ENCODE measurements around the gene SLC16A9.
"Not testable (repeated sequence)": the region's sequence is repeated elsewhere in the genome, so short reads cannot be mapped to it uniquely, and the experiment has no call there.

Gene SLC16A9

GRCh38 chr10:59675812-59676211, 33.8 kb downstream of the SLC16A9 start:
- DNase-seq (ENCODE audit: low read depth) = no peak

- no peak for DNase-seq (ENCODE audit: low read depth)
These were observed 35.3 kb downstream of the SLC16A9 start for GRCh38 chr10:59674215-59674836.

- no peak for DNase-seq (ENCODE audit: low read depth)
These were observed 37.3 kb downstream of the SLC16A9 start for GRCh38 chr10:59672150-59672875.

- DNase-seq (ENCODE audit: low read depth) = no peak
These were observed 39.4 kb downstream of the SLC16A9 start for GRCh38 chr10:59670269-59670668.

DNA sequence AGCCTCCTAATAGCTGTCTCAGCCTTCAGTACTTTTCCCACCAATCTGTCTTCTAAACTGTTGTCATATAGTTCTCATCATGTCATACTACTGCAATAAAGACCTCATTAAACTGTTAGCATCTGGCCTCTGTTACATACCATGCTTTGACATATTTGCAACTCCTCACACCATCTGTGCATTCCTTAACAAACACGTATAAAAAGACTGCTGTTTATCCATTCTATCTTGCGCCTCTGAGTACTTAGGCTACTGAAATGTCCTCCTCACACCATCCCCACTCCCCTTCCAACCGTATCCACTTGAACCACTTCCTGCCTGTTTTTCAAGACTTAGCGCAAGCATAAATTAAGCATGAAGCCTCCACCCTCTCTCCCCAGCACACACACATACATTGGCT, 41.6 kb downstream of the SLC16A9 start:
- DNase-seq (ENCODE audit: low read depth) = no peak

DNA sequence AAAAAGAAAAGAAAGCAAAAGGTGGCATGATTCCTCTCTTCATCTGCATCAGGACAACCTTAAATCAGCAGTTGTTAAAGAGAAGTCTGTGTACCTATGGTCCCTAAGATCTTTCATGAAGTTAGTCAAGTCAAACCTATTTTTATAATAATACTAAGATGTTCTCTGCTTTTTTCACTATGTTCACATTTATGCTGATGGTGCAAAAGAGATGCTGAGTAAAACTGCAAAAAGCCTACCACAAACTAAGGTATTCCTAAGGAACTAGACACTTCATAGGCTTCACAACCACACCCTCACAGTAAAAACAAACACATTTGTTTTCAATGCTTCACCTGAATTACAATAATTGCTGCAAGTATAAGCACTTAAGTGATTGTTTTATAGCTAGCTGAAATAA, 43.3 kb downstream of the SLC16A9 start:
- no peak for DNase-seq (ENCODE audit: low read depth)

DNA sequence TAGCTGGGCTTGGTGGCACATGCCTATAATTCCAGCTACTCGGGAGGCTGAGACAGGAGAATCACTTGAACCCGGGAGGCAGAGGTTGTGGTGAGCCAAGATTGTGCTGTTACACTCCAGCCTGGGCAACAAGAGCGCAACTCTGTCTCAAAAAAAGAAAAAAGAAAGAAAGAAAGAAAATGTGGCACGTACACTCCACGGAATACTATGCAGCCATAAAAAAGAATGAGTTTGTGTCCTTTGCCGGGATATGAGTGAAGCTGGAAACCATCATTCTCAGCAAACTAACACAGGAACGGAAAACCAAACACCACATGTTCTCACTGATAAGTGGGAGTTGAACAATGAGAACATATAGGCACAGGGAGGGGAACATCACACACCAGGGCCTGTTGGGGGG, 46.4 kb downstream of the SLC16A9 start:
- DNase-seq (ENCODE audit: low read depth) = not testable (repeated sequence)

GRCh38 chr10:59657724-59658123, 51.9 kb downstream of the SLC16A9 start:
- DNase-seq (ENCODE audit: low read depth) = no peak

- no peak for DNase-seq (ENCODE audit: low read depth)
These were observed 54.3 kb downstream of the SLC16A9 start for GRCh38 chr10:59655309-59655708.

GRCh38 chr10:59654007-59654406, 55.6 kb downstream of the SLC16A9 start:
- no peak for DNase-seq (ENCODE audit: low read depth)

DNA sequence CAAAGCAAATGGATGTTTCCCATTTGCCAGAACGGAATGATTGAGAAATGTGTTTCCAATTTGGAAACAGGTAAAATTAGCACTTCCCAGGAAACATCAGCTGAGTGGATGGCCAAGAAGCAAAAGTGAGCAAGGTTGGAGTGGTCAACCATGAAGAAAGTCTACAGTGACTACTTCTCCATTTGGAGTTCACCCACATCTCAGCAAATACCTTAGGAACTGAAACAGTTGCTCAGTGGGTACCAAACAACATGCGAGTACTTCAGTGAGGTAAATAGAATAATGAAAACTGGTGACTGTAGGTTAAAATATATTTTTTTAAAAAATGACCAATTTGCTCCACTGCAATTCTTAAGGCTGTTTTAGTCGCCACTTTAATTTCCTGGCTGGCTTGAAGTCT, 57.7 kb downstream of the SLC16A9 start:
- DNase-seq (ENCODE audit: low read depth) = no peak

DNA sequence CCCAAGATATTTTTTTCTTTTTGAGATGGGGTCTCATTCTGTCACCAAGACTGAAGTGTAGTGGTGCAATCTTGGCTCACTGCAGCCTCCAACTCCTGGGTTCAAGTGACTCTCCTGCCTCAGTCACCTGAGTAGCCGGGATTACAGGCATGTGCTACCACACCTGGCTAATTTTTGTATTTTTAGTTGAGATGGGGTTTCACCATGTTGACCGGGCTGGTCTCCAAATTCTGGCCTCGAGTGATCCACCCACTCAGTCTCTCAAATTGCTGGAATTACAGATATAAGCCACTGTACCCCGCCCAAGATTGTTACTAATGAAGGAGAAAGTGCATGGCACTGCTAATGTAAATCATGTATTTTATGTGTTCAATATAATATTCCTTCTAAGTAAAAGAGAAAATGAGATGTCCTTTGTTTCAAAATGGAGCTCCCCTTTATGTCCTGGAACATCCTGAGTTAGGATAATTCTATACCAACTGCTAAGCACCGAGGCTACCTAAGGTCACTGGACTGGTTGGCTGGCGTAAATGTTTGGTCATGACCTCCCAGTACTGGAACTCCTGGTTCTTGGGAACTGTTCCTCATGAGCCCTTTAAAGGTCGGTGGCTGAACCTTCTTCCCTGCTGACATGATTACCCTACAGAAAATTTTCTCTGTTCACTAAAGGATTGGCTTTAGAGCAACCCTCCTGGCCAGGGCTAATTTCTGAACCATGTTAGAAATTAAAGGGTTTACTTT, 59.9 kb downstream of the SLC16A9 start:
- no peak for DNase-seq (ENCODE audit: low read depth)

GRCh38 chr10:59648711-59649201, 60.9 kb downstream of the SLC16A9 start:
- DNase-seq (ENCODE audit: low read depth) = no peak

DNA sequence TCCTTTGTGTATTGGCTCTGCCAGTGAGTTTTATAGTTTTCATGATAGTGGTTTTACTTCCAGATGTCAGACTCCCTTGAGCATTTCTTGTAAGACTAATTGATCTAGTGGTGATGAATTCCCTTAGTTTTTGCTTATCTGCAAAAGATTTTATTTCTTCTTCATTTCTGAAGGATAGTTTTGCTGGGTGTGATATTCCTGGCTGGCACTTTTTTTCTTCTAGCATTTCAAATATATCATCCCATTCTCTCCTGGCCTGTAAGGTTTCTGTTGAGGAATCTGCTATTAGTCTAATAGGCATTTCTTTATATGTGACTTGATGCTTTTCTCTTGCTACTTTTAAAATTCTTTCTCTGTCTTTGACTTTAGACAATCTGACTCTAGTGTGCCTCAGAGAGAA, 64.8 kb downstream of the SLC16A9 start:
- DNase-seq (ENCODE audit: low read depth) = no peak

DNA sequence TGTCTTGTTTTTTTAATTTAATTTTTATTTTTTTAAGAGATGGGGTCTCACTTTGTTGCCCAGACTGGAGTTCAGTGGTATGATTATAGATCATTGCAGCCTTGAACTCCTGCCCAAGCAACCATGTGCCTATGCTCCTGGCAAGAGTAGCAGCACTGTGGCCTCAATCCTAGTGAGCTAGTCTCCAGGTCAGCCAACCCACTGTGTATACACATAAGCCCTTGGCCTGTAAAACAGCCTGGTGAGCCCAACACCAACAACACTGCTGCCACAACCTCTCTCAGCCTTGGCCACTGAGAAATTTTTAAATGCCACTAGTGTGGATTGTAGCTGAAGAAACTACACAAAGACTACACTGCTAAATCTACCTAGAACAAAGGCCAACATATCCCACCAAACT, 68.0 kb downstream of the SLC16A9 start:
- not testable (repeated sequence) for DNase-seq (ENCODE audit: low read depth)

DNA sequence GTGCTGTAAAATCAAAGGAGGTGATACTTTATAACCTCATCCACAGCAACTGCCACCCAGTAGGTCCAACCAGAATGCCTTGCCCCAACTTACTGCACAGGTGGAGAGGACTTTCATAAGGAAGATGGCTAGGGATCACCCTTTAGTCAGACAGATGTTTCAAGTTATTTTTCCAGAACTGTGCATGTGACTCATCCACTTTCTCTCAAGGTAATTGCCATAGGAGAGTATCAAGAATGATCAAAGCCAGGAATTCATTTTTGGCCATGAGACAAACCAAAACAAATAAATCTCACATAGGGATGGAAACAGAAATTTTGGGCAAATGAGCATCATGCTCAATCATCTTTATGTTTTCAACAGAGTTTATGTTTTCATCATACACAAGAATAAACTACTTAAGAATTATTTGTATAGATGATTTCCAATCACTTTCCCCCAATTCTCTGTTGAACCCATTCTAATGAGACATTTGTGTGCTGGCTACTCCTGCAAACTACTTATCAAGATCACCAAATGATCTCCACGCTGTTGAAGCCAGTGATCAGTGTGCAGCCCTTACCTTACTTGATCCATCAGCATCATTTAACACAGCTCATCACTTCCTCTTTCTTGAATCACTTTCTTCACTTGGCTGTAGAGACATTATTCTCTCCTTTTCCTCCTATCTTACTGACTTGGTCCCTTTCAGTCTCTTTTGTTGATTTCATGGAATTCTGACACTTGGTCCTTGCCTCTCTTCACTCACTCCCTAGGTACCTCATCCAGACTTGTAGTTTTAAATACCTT, 74.0 kb downstream of the SLC16A9 start:
- DNase-seq (ENCODE audit: low read depth) = no peak

DNA sequence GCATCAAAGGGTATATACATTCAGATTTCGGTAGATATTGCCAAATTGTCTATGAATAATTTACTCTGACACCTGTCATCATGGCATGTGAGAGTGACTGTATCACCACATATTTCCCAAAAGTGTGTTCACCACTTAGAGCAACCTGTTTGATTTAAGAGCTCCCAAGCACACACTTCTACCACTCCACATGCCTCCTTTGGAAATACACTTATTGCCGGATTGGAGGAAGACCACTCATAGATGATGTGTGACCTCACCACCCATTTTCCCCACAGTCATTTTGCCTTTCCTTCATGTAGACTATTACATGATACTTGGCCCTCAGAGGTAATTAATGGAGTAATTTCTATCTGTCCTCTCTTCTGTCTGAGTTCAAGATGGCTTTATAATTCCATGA, 75.5 kb downstream of the SLC16A9 start:
- DNase-seq (ENCODE audit: low read depth) = no peak

DNA sequence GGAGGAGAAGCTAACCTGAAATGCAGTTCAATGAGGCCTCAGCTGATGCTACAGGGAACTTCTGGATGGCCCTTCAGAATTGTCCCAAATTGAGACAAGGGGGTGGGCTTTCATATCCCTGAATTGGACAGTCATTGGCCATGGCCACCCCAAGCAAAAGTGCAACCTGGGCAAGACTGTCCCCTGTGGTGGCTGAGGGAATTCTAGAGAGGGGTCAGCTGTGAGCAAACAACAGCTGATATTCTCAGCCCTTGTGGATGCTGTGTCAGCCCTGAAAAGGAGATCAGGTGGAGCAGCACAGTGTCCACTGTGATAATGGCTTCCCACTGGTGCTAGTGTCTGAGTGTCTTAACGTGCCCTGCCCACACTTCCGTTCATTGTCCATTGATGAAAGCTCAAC, 76.6 kb downstream of the SLC16A9 start:
- no peak for DNase-seq (ENCODE audit: low read depth)

GRCh38 chr10:59631882-59632807, 77.5 kb downstream of the SLC16A9 start:
- DNase-seq (ENCODE audit: low read depth) = no peak

DNA sequence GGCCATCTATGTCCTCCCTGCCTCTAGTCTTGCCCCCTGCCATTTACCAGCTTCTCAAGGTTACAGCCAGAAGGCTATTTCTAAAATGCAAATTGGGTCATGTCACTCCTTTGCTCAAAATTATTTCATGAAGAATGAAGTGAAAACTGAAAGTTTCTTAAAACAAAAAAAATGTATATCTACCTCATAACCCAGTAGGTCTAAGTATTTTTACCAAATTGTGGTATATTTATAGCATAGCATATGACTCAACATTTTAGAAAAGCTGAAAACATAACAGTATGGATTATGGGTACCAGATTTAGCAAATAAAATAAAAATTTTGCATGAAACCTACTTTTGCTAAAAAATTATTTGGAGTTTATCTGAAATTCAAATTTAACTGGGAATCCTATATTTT, 78.4 kb downstream of the SLC16A9 start:
- no peak for DNase-seq (ENCODE audit: low read depth)

- DNase-seq (ENCODE audit: low read depth) = no peak
These were observed 80.7 kb downstream of the SLC16A9 start for GRCh38 chr10:59628965-59629364.
